Caco-2 (cell line): ENCODE results near the gene SNN. TPM values are rescaled to one million over a fixed set of nuclear protein-coding genes. Genes with fewer than 3 reads are reported as not detected.

Experiments used
- BruUV-seq: library from RNA; stranded (reverse); fragments of 400-500 nt; replicated peaks from 2 replicates; lab custom pipeline; 2021; lab: Mats Ljungman, UMichigan
- CTCF ChIA-PET: fragments of 300-600 bp; sonication (Branson Sonifier 250); formaldehyde crosslinking; loops from one replicate; lab custom pipeline; 2022; ENCODE audit warnings: antibody characterized with exemption; lab: Charles Lee
- POLR2A ChIA-PET: fragments of 300-600 bp; sonication (Branson Sonifier 250); formaldehyde crosslinking; loops from one replicate; lab custom pipeline; 2022; ENCODE audit warnings: antibody characterized with exemption; lab: Charles Lee
- DNase-seq, 2 experiments: peaks; one replicate each; pipeline versions ENCODE4 v3.0.0 to v3.0.0-alpha.2; 2020 to 2022
- H3K27me3 ChIP-seq: replicated peaks from 2 replicates; pipeline ENCODE4 v1.6.0; 2011; ENCODE audit warnings: low read length; ENCODE audit not compliant: control insufficient read depth, insufficient read depth
- H3K36me3 ChIP-seq: 2 replicates; pipeline ENCODE4 v1.5.1; 2011; ENCODE audit warnings: low read length; ENCODE audit not compliant: control insufficient read depth, insufficient read depth
- H3K4me1 ChIP-seq: fragments of 250-450 bp; sonication (Bioruptor Pico); 2 replicates; pipeline ENCODE4 v1.5.1; 2020; ENCODE audit warnings: mild to moderate bottlenecking
- H3K4me3 ChIP-seq: 2 replicates; pipeline ENCODE4 v1.5.1; 2011; ENCODE audit warnings: low read depth, mild to moderate bottlenecking, control low read depth, low read length
- H3K9me3 ChIP-seq: fragments of 250-450 bp; sonication (Bioruptor Pico); 2 replicates; pipeline ENCODE4 v1.5.1; 2020; ENCODE audit warnings: mild to moderate bottlenecking, moderate library complexity
- H3K27ac Mint-ChIP-seq: one replicate; pipeline ENCODE4 v1.8.0; 2022; ENCODE audit warnings: mixed read lengths; ENCODE audit not compliant: unreplicated experiment
- H3K27me3 Mint-ChIP-seq: one replicate; pipeline ENCODE4 v1.8.0; 2022; ENCODE audit warnings: mixed read lengths; ENCODE audit not compliant: insufficient read depth, unreplicated experiment
- H3K36me3 Mint-ChIP-seq: one replicate; pipeline ENCODE4 v1.8.0; 2022; ENCODE audit warnings: mild to moderate bottlenecking, mixed read lengths; ENCODE audit not compliant: insufficient read depth, unreplicated experiment
- H3K4me1 Mint-ChIP-seq: one replicate; pipeline ENCODE4 v1.8.0; 2022; ENCODE audit warnings: low read depth, mixed read lengths; ENCODE audit not compliant: unreplicated experiment
- H3K4me3 Mint-ChIP-seq: one replicate; pipeline ENCODE4 v1.8.0; 2022; ENCODE audit warnings: mild to moderate bottlenecking, moderate library complexity, mixed read lengths; ENCODE audit not compliant: unreplicated experiment
- H3K9me3 Mint-ChIP-seq: one replicate; pipeline ENCODE4 v1.8.0; 2022; ENCODE audit warnings: mixed read lengths; ENCODE audit not compliant: unreplicated experiment
- intact Hi-C: fragments of 100-400 bp; cut with micrococcal nuclease; formaldehyde crosslinking; loops from one replicate; pipeline ENCODE4 v1.10.0; 2022; ENCODE audit not compliant: unreplicated experiment
- total RNA-seq: library from RNA; stranded (reverse); gene quantifications from 2 replicates; pipeline ENCODE4 v1.2.3, GENCODE V29; 2022
- TF ChIP-seq, protein P1 (sequence below), 2 experiments: fragments of 200-600 bp in 1 of 2; IDR thresholded peaks; 1 replicate in 1 of 2; 2 replicates in 1 of 2; pipeline versions ENCODE4 v1.5.1 to v1.8.0; 2011 to 2022; ENCODE audit warnings: antibody characterized with exemption in 1 of 2, control low read depth in 1 of 2, inconsistent platforms in 1 of 2, low read depth in 1 of 2, low read length in 1 of 2, mild to moderate bottlenecking in 1 of 2, moderate library complexity in 1 of 2; ENCODE audit not compliant: insufficient read depth in 1 of 2, severe bottlenecking in 1 of 2, unreplicated experiment in 1 of 2

The SNN gene
- total RNA-seq, 1 experiment from 2014 or later, result 12.8 TPM

DNA sequence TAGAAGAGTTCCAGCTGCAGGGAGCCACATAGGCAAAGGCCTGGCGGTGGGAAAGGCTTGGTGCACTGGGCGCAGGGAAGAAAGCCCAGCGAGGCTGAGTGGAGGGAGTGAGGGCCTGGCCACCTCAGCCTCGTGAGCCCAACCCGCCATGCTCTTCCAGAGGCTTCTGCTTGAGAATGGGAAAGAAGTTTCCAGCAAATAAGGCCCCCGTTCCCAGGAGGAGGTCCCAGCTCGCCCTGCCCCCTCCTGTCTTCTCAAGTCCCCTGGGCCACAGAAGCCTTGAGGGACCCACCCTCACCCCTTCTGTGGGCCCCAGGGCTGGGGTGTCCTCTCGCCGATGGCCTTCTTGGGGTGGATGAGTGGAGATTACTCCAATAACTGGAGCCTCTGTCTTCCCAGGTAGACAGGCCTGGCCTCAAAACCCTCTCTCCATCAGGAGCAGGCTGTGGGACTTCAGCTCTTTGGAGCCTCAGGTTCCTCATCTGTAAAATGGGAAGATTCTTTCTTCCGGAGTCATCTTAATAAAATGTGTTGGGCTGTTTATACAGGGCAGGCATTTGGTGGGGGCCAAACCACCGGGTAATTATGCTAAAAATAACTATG lies 933 bp upstream of the SNN start:
- H3K27ac Mint-ChIP-seq, result no peak overlapping the region
- peak overlapping the region; percentile 61 for H3K4me3 Mint-ChIP-seq

DNA sequence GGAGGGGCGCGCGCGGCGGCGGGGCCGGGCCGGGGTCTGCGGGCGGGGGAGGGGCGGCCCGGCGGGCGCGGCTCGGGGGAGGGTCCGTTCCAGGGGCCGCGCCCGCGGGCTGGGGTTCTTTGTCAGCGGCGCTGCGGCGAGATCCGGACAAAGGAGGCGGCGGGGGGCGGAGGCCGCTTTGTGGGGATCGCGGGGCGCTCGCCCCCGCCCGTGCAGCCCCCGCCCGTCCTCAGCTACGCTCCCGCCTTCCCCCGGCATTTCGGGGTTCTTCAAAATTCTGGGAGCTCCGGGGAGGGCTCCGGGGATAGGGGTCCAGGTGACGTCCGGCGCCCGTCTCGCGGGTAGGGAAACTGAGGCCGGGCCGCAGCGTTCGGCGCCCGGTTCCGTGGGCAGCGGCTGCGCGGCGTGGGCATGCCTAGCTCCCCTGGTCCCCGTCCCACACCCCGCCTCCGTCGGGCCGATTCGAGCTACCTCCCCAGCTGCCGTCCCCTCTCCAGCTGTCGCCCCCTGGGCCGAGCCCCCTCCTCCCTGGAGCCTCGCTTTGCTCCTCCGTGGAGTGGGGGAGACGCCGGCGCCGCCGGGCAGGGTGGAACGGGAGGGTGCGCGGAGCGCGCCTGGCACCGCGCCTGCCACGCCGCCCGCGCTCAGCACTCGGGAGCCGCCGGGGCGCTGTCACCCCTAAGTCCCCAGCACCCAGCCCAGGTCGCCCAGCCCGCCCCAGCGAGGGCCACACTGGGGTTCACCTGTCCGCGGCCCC lies 546 bp downstream of the SNN start:
- intact Hi-C loops, result no loop called here
- TF ChIP-seq, protein P1, sequence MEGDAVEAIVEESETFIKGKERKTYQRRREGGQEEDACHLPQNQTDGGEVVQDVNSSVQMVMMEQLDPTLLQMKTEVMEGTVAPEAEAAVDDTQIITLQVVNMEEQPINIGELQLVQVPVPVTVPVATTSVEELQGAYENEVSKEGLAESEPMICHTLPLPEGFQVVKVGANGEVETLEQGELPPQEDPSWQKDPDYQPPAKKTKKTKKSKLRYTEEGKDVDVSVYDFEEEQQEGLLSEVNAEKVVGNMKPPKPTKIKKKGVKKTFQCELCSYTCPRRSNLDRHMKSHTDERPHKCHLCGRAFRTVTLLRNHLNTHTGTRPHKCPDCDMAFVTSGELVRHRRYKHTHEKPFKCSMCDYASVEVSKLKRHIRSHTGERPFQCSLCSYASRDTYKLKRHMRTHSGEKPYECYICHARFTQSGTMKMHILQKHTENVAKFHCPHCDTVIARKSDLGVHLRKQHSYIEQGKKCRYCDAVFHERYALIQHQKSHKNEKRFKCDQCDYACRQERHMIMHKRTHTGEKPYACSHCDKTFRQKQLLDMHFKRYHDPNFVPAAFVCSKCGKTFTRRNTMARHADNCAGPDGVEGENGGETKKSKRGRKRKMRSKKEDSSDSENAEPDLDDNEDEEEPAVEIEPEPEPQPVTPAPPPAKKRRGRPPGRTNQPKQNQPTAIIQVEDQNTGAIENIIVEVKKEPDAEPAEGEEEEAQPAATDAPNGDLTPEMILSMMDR (IDR thresholded peaks at IDR 0.05; ENCODE audit: insufficient read depth in 1 of 2, low read depth in 1 of 2, low read length in 1 of 2, severe bottlenecking in 1 of 2, unreplicated experiment in 1 of 2), result no peak
- ChIA-PET CTCF (no interaction called here), POLR2A (interaction anchor here (0.5 to 1.6 kb wide), 4 partner anchors 33 to 413 kb away, joined by 4 to 5 read pairs (median 4); partner anchors contain the start of gene SOCS1)
- Histone ChIP-seq H3K36me3 (no peaks in the 10 kb centered on the region), H3K4me3 (peak overlapping the region; percentile 60), H3K9me3 (no peaks in the 10 kb centered on the region), H3K27me3 (no peaks in the 10 kb centered on the region), H3K4me1 (no peaks in the 10 kb centered on the region)
- Mint-ChIP-seq H3K4me3 (peak overlapping the region; percentile 62), H3K27me3 (no peaks in the 10 kb centered on the region), H3K4me1 (no peaks in the 10 kb centered on the region), H3K9me3 (no peaks in the 10 kb centered on the region), H3K27ac (no peak overlapping the region), H3K36me3 (peaks cover 6% of the 10 kb centered on the region)
- BruUV-seq, result no TSS peak
- no peak for DNase-seq

More for the DNA sequence above, 933 bp upstream of the SNN start:
- no peak overlapping the region; the same call in 1 of the 2 replicates for H3K4me3 ChIP-seq
- no peaks in the 10 kb centered on the region for H3K36me3 Mint-ChIP-seq
- H3K27me3 Mint-ChIP-seq, result no peaks in the 10 kb centered on the region
- H3K4me1 Mint-ChIP-seq, result no peaks in the 10 kb centered on the region
- ChIA-PET POLR2A (interaction anchor here (1.6 kb wide), 1 partner anchor 31 kb away, joined by 4 read pairs; no protein-coding TSS in a partner anchor), CTCF (interaction anchor here (1.1 kb wide), 1 partner anchor 135 kb away, joined by 3 read pairs; no protein-coding TSS in a partner anchor)
- intact Hi-C loops, result no loop called here
- H3K4me1 ChIP-seq, result no peaks in the 10 kb centered on the region
- H3K9me3 ChIP-seq, result no peaks in the 10 kb centered on the region
- DNase-seq, result no peak
- no TSS peak for BruUV-seq
- TF ChIP-seq, protein P1 (IDR thresholded peaks at IDR 0.05; ENCODE audit: insufficient read depth in 1 of 2, low read depth in 1 of 2, low read length in 1 of 2, severe bottlenecking in 1 of 2, unreplicated experiment in 1 of 2), result no peak
- H3K27me3 ChIP-seq, result no peaks in the 10 kb centered on the region
- no peaks in the 10 kb centered on the region for H3K9me3 Mint-ChIP-seq
- no peaks in the 10 kb centered on the region for H3K36me3 ChIP-seq

DNA sequence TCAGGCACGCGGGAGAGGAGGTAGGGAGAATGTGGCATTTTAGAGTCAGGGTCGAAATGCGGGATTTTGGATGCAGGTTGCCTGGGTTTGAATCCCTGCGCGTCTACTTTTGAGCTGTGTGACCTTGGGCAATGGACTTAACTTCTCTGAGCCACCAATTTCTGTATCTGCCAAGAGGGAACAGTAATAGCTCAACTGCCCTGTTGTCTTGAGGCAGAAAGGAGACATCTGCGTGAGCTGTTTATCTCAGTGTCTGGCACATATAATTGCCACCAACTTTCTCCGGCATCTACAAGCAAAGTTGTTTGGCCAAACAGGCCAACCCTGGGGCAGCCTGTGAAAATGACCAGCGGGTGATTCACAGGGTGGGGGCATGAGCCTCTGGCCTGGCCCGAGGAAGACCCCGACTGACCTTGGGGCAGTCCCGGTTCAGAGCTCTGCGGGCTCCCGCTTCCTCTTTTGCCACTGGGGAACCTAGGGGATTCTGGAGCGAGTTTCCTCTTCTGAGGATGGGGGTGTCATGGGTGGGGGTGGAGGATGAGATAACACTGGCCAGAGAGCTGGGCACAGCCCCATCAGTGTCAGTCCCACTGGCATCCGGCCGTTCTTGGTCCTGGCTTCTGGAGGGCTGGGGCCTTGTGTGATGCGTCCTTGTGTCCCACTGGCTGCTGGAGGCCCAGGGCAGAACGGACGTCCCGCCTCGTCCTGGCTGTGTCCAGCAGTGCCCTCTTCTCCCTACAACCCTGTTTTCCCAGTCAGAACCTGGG lies 1.3 kb downstream of the SNN start:
- Mint-ChIP-seq H3K36me3 (peaks cover 6% of the 10 kb centered on the region), H3K9me3 (no peaks in the 10 kb centered on the region), H3K4me1 (no peaks in the 10 kb centered on the region), H3K27me3 (no peaks in the 10 kb centered on the region), H3K27ac (no peak overlapping the region), H3K4me3 (peak overlapping the region; percentile 62)
- H3K27me3 ChIP-seq, result no peaks in the 10 kb centered on the region
- TF ChIP-seq, protein P1 (IDR thresholded peaks at IDR 0.05; ENCODE audit: insufficient read depth in 1 of 2, low read depth in 1 of 2, low read length in 1 of 2, severe bottlenecking in 1 of 2, unreplicated experiment in 1 of 2), result no peak
- peak overlapping the region; percentile 60 for H3K4me3 ChIP-seq
- H3K4me1 ChIP-seq, result no peaks in the 10 kb centered on the region
- ChIA-PET POLR2A (interaction anchor here (0.5 to 0.6 kb wide), 3 partner anchors 33 to 413 kb away, joined by 3 to 4 read pairs (median 4); partner anchors contain the start of gene SOCS1), CTCF (no interaction called here)
- no peaks in the 10 kb centered on the region for H3K9me3 ChIP-seq
- intact Hi-C loops, result no loop called here
- DNase-seq, result no peak
- BruUV-seq, result TSS peak; percentile 33
- H3K36me3 ChIP-seq, result no peaks in the 10 kb centered on the region
